CD4-positive, alpha-beta T cell treated with Interferon gamma for 1 hour (primary cell): ENCODE results near the gene ERBB2.

Experiments
- DNase-seq: peaks from one replicate; pipeline ENCODE4 v3.0.0-alpha.2; 2020

ERBB2 gene

DNA sequence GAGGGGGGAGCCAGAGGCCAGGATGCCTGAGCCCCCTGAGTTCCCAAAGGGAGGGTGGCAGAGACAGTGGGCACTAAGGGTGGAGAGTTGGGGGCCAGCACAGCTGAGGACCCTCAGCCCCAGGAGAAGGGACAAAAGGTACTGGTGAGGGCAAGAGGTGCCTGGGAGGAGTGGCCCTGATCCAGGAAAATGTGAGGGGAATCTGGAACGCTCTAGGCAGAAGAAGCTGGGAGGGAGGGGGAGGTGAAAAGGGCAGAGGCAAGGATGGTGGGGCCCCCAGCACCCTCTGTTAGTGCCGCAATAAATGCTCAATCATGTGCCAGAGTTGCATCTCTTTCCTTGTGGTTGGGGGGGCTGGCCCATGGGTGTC is 33.6 kb upstream of the ERBB2 start:
- DNase-seq, result no peak

DNA sequence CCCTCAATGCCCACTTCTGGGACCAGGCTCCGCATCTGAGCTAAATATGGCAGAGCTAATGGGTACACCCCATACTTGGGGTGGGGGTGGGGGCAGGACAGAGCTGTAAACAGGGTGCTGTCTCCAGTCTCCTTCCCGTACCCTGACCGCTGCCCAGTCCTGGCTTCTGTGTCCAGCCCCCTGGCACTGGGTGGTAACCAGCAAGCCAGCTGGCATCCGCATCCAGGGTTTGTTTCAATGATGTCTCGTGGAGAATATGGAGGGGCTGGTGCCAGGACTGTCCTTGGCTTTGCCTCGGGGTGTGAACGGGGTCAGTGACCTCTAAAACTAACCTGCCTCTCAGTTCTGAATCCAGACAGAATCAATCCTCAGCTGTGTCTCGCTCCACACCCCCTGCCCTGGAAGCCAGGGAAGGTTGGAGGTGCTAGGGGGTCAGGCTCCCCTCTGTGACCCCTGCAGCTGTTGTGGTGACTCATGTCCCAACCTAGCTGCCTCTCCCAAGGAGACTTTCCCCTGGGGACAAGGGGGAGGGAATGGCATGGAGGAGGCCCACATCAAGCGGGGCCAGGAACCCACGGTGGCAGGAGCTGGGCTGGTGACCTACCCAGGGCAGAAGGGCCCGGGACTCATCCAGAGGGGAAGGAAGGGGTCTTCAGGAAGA is 33.1 kb upstream of the ERBB2 start:
- no peak for DNase-seq

DNA sequence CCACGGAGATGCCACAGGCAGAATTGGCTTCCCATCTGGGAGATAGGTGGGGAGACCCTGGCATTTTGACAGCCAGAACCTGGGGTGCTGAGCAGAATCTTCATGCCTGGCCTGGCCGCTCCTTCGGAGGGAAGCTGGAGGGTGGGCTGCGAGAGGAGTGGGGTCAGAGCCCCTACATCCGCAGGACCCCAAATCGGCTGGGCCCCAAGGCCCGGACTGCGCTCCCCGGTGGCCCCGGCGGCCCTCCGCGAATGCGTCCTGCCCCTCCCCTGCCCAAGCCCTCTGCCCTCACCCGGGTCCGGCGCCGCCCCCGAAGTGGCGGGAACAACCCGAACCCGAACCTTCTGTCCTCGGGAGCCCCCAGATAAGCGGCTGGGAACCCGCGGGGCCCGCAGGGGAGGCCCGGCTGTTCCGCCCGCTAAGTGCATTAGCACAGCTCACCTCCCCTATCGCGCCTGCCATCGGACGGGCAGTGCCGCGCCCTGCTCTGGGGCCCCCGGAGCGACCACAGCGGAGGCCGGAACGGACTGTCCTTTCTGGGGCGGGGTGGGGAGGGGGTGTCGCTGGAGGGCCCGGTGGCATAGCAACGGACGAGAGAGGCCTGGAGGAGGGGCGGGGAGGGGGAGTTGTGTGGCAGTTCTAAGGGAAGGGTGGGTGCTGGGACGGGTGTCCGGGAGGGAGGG is 32.5 kb upstream of the ERBB2 start:
- no peak for DNase-seq

DNA sequence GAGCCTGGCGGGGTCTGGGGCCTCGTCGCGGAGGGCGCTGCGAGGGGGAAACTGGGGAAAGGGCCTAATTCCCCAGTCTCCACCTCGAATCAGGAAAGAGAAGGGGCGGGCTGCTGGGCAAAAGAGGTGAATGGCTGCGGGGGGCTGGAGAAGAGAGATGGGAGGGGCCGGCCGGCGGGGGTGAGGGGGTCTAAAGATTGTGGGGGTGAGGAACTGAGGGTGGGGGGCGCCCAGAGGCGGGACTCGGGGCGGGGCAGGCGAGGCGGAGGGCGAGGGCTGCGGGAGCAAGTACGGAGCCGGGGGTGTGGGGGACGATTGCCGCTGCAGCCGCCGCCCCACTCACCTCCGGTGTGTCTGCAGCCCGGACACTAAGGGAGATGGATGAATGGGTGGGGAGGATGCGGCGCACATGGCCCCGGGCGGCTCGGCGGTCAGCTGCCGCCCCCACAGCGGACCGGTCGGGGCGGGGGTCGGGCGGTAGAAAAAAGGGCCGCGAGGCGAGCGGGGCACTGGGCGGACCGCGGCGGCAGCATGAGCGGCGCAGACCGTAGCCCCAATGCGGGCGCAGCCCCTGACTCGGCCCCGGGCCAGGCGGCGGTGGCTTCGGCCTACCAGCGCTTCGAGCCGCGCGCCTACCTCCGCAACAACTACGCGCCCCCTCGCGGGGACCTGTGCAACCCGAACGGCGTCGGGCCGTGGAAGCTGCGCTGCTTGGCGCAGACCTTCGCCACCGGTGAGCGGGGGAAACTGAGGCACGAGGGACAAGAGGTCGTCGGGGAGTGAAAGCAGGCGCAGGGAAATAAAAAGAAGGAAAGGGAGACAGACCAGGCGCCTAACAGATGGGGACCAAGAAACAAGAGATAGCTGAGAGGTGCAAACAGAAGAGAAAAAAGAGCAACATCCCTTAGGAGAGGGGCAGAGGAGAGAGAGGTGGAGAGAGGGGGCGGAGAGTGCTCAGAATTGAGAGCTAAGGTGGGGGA is 31.6 kb upstream of the ERBB2 start, which contains the start of gene PNMT:
Gene PNMT, plus strand, starts transcription at position 509 of the 980 bp plus-strand sequence. Its CDS starts 23 bp downstream, at position 532.
- peak; percentile 64 for DNase-seq

DNA sequence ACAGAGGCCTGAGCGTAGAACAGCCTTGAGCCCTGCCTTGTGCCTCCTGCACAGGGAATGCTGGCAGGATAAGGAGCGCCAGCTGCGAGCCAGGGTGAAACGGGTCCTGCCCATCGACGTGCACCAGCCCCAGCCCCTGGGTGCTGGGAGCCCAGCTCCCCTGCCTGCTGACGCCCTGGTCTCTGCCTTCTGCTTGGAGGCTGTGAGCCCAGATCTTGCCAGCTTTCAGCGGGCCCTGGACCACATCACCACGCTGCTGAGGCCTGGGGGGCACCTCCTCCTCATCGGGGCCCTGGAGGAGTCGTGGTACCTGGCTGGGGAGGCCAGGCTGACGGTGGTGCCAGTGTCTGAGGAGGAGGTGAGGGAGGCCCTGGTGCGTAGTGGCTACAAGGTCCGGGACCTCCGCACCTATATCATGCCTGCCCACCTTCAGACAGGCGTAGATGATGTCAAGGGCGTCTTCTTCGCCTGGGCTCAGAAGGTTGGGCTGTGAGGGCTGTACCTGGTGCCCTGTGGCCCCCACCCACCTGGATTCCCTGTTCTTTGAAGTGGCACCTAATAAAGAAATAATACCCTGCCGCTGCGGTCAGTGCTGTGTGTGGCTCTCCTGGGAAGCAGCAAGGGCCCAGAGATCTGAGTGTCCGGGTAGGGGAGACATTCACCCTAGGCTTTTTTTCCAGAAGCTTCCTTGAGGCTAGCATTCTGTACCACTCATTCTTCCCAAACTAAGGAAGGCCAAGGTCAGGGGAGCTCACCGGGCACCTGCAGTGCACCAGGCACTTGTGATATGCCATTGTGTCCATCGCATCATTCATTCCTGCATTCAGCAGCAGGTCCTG is 29.7 kb upstream of the ERBB2 start:
- DNase-seq, result no peak

DNA sequence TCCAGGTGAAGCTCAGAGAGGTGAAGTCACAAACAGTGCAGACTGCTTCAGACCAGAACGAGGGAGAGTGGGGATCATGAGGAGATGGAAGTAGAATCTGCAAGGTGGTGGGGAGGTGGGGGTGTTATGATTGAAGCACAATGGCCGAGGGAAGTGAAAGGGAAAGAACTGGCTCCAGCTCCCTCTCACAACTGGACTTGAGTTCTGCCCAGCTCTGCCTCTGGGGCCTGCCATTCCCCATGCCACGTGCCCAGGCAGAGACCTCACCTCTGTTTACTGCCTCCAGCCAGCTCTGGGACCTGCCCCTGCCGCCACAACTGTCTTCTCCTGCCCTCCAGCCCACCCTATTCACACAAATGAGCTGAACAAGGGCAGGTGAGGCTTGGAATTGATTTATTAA is 29.1 kb upstream of the ERBB2 start:
- no peak for DNase-seq

DNA sequence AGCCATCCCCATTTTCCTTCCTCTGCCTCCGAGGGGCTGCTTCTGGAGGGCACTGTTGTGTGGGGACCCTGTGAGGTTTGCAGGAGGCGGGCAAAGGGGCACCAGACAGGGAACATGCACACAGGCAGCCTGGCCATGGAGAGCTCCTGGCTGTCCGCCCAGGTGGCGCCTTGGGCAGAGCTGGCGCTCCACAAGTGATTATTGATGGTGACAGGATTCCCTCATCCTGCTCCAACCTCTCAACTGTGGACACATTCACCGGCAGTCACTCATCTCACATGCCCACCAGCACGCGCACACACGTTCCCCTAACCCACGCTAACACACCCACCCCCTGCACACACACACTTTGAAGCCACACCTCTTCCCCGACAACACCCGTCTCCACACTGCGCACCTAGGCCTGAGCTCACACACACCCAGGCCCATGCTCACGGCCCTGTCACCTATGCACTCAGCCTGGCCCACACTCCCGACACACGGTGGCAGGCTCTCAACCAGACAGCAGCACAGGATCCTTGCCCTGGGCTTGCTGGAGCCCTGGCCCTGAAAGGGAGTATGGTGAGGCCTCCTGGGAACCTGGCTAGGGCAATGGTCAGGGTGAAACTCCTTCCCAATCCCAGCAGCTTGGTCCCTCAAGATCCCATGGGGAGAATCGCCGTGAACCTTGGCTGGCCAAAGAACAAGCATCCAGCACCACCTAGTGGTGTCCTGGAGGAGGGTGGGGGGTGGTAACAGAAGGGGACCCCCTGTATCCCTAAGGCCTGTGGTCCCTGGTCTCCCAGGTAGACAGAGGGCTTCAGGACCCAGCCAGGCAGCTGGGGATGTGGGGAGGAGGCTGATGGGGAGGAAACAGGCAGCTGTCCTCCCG is 28.0 kb upstream of the ERBB2 start:
- DNase-seq, result no peak

DNA sequence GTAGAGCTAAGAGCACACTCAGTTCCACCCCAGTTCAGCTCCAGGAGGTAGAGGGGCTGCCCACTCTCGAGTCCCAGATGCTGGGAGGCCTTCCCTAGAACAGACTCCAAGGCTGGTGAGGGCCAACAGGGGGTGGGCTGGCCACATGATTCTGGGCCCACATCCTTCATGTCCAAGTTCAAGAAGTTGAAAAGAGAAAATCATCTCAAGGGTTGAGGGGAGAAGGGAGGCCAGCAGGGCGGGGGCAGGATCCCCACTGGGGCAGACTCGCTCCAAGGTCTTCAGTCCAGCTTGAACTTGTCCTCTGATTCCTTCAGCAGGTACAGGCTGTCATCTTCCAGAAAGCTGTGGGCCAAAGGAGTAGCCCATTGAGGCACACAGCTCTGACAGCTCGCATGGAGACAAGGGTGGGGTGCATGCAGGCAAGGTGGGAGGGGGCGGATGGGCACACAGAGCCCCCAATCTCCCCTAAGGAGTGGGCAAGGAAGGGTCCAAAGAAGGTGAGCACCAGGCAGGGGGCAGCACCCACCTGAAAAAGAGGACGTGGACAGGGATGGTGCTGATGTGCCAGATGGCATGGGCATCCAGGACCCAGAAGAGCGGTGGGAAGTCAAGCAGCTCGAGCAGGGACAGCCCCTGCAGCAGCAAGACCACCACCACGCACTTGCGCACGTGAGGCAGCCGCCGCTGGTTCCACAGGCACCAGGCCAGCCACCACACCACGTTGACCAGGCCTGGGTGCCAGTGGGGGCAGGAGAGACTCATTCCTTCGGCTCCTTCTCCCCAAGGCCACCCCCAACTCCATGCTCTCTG is 27.1 kb upstream of the ERBB2 start:
- DNase-seq, result no peak

DNA sequence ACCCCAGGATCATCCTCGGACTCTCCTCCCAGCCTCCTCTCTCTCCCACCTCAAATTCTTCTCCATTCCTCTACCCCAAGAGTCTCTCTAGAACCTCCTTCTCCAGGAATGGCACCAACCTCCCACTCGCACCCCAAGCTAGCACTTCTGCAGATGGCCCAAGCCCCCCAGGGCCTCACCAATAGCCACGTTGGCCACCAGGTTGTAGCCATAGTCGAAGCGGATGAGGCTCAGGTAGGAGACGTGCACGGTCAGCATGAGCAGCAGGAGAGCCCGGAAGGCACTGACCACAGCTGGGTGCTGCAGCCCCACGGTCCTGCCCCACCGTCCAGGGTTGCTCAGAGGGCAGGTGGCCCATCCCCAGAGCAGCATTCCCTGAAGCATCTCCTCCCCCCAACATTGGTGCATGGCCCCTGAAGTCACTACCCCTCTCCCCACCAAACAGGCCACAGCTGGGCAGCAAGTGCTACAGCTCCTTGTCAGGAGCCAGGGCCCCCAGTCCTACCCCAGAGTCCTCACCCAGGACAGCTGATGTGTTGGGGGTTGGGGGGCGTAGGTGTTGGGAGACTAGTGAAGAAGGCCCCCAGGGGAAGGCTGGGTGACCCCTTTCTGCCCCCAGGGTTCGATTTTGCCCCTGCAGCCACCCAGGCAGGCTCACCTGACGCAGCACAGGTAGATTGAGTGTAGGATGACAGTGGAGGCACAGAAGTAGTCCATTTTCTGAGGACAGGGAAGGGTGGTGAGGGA is 26.4 kb upstream of the ERBB2 start:
- no peak for DNase-seq

DNA sequence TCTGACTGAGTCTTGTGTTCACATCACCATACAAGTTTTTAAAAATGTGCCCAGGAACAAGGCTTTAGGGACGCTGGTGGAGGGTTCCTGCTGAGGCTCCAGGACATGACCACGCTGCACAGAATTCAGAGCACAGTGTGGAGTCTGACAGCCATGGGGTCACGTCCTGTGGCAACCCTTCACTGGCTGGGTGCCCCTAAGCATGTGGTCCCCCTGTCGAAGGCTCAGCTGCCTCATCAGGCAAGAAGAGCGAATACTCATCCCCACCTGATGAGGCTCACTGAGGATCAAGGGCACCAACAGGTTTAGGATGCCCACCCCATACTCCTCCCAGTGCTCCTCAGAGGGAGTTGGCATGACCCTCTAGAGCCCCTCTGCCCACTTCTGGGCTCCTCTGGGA is 25.7 kb upstream of the ERBB2 start:
- no peak for DNase-seq

DNA sequence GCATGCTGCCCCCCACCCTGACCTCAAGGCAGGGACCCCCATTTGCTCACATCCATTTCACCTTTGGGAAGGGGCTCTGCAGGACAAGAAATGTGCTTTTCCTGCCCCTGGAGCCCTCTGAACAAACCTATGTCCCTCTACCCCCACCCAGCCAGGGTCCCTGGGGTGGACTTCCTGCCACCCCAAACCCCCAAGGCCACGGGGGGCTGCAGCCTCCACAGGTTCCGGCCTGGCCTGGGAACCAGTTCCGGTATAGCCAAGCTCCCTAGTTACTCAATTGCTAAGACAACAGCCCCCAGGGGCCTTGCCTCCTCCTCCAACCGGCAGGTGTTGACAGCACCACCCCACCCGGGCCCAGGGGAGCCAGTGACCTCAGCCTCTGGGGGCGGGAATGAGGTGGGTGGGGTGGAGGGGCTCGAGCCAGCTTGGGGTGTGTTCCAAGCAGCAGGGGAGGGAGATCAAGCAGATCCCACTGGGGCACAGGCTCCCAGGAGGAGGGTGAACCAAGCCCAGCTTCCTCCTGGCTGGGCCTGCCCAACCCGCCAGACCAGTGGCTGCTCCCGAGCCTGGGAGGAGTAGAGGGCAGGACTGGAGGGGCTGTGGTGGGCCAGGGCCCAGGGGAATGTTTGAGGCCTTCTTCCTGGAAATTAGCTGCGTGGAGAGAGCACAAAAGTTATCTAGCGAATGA is 25.0 kb upstream of the ERBB2 start:
- no peak for DNase-seq

DNA sequence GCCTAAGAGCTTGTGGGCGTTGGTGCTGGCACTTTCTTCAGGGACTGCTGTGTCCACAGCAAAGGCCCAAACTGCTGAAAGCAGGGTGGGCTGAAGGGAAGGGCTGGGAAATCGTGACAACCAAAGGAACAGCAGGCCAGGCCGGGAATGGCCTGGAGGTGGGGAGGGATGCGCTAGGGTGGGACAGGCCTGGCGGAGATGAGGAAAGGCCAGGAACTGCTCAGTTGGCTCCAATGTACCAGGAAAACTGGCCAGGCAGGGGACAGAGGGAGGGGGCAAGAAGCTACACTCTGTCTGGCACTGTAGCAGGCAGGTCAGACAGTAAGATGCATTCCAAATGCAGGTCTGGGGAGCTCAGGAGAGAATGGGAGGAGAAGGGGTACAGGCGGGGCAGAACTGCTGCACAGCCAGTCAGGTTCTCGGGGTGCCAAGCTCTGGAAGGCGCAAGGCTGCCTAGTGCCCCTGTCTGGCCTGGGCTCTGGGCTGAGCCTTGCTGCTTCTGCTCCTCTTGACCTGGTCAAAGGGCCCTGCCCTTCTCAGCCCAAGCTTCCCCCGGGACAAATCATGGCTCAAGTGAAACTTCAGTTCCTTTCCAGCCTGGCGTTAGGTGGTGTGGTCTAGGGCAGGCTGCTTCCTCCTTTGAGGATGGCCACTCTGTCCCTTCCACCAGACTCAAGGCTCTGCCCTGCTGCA is 24.3 kb upstream of the ERBB2 start:
- no peak for DNase-seq

DNA sequence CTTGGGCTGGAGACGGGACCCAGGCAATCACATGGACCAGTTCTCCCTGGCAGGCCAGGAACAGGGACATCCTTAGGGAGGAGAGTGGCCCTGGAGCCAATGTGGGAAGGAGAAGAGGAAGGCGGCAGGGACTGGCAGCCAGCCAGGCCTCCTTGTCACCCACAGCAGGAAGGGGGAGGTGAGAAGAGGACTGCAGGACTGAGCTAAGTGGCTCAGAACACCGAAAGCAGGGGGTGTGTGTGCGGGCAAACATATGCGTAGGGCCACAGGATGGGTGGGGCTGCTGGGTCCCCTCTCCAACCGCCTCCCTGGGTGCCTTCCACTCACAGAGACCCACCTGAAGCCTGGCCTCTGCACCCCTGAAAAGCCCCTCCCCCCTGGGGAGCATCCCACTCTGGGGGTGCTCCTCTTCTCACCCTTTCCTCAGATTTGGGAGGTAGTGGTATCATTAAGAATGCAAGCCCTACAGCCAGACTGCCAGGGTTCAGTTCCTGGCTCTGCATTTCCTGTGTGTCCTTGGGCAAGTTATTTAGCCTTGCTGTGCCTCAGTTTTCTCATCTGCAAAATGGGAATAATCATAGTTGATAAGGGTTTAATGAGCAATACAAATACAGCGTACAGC is 23.6 kb upstream of the ERBB2 start:
- peak; percentile 73 for DNase-seq

DNA sequence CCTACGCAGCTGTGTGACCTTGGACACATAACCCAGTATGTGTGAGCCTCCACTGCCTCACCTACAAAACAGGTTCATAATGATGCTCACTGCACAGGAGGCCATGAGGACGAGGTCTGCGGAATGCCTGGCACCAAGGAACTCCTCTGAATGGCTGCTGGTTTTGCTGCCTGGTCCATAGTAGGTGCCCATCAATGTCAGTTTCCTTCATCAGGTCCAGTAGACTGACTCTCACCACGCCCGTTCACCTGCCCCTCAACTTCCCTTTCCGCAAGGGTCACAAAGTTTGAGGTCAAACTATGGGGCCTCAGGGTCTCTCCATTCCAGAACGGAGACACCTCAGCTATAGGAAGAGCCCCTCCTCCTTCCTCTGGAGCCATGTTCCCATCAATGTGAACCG is 22.8 kb upstream of the ERBB2 start:
- DNase-seq, result no peak

DNA sequence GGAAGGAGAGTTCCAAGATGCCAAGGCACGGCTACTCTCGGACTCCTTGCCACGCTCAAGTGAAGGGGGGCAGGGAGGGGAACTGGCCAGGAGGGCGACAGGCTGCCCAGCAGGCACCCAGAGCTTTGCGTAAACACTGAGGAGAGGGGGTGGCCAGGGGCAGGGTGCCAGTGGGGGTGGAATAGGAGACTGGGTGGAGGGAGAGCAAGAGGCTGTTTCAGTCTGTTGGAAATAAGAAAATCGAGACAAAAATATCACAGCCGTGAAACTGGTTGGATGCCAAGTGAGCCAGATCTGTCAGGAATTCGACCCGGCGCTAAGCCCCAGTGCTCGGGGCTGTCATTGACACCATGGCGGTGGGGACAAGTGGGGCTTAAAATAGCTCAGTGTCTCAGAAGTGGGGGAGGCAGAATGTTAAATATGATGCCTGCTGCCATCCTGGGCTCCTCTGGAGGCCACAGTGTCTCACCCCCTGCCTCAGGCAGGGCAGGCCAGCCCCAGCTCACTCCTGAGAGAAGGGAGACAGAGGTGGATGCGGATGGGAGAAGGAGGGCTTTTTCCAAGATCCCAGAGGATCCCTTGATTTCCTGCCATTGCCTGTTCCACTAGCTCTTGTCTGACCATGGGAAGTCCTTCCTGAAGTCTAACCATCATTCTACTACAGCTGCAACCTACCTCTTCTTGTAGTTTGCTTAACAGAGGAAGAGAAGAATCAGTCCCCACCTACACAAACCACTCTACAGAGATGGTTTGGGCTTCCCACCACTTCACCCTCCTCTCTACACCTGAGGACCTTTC is 22.1 kb upstream of the ERBB2 start:
- DNase-seq, result no peak

DNA sequence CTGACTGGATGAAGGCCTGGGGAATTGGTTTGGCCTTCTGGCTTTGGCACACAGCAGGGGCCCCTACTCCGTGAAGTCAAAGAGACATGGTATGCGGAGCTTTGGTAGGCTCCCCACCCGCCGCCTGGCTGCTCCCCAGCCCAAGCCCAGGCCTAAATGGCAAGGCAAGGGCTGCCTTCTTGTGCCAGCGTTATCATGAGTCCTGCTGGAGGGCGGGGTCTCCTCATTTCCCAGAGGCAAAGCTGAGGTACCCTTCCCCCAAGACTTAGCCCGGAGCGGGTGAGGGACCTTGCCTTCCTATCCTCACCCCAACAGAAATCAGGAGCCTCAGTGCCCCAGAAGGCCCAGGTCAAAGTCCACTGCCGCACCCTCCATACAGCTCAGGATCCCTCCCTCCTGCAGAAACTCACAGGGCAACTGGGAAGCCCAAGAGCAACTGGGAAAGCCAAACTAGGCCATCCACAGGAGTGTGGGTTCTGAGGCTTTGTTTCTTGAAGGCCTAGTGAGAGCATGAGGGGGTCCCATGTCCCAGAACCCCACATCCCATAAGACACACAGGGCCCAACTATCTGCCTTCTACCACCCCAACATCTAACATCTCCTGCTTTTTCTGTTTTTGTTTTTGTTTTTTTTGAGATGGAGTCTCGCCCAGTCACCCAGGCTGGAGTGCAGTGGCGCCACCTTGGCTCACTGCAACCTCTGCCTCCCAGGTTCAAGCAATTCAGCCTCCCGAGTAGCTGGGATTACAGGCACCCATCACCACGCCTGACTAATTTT is 21.3 kb upstream of the ERBB2 start:
- no peak for DNase-seq
